Measurements from ENCODE around the gene MIDN. TPM values are rescaled to one million over a fixed set of nuclear protein-coding genes. Genes with fewer than 3 reads are reported as not detected.

The MIDN gene
- total RNA-seq, 1 experiment from 2014 or later: 118 TPM

- Histone ChIP-seq H3K9me3 (ENCODE audit: control insufficient read depth, insufficient read depth, low read depth, low read length) (no peaks in the 10 kb centered on the region), H3K36me3 (ENCODE audit: control insufficient read depth, insufficient read depth, low read length) (no peaks in the 10 kb centered on the region), H3K27me3 (ENCODE audit: control insufficient read depth, insufficient read depth, low read length) (no peaks in the 10 kb centered on the region), H3K4me1 (ENCODE audit: control insufficient read depth, insufficient read depth, low read length) (no peaks in the 10 kb centered on the region), H3K4me3 (ENCODE audit: low read depth in 2 of 2, low read length in 2 of 2) (no peak overlapping the region), H3K27ac (ENCODE audit: low read length) (no peak overlapping the region)
- no peak for ATAC-seq
- TF ChIP-seq CTCF (IDR thresholded peaks at IDR 0.05) (no peak), TCF7L2 (IDR thresholded peaks at IDR 0.05; ENCODE audit: low read depth, low read length) (no peak), REST (IDR thresholded peaks at IDR 0.05; ENCODE audit: insufficient read depth in 1 of 2, low read depth in 2 of 2, low read length in 1 of 2) (no peak), POLR2AphosphoS5 (IDR thresholded peaks at IDR 0.05; ENCODE audit: low read depth, low read length) (no peak), SIN3A (IDR thresholded peaks at IDR 0.05; ENCODE audit: borderline replicate concordance, insufficient read depth, low read depth, low read length) (no peak)
- no peak for DNase-seq (ENCODE audit: low read depth, low spot score)
- POLR2A ChIA-PET: no interaction called here
- in situ Hi-C loops (cut with HindIII; ENCODE audit: low pct_unique_long_range_greater_than_20kb, low sequenced_read_pairs) (no loop called here), intact Hi-C loops (cut with micrococcal nuclease; ENCODE audit: unreplicated experiment) (no loop called here)
- no TSS peak for BruUV-seq (replicated peaks)
- CTCF ChIA-PET: no interaction called here
Observed at GRCh38 chr19:1299801-1300200, 51.4 kb downstream of the MIDN start.

- Histone ChIP-seq H3K9me3 (ENCODE audit: control insufficient read depth, insufficient read depth, low read depth, low read length) (no peaks in the 10 kb centered on the region), H3K36me3 (ENCODE audit: control insufficient read depth, insufficient read depth, low read length) (no peaks in the 10 kb centered on the region), H3K27ac (ENCODE audit: low read length) (no peak overlapping the region), H3K4me3 (ENCODE audit: low read depth in 2 of 2, low read length in 2 of 2) (no peak overlapping the region), H3K27me3 (ENCODE audit: control insufficient read depth, insufficient read depth, low read length) (no peaks in the 10 kb centered on the region), H3K4me1 (ENCODE audit: control insufficient read depth, insufficient read depth, low read length) (no peaks in the 10 kb centered on the region)
- intact Hi-C loops (cut with micrococcal nuclease; ENCODE audit: unreplicated experiment): no loop called here
- CTCF ChIA-PET: no interaction called here
- in situ Hi-C loops (cut with HindIII; ENCODE audit: low pct_unique_long_range_greater_than_20kb, low sequenced_read_pairs): no loop called here
- TF ChIP-seq REST (IDR thresholded peaks at IDR 0.05; ENCODE audit: insufficient read depth in 1 of 2, low read depth in 2 of 2, low read length in 1 of 2) (no peak), TCF7L2 (IDR thresholded peaks at IDR 0.05; ENCODE audit: low read depth, low read length) (no peak), CTCF (IDR thresholded peaks at IDR 0.05) (no peak), POLR2AphosphoS5 (IDR thresholded peaks at IDR 0.05; ENCODE audit: low read depth, low read length) (no peak), SIN3A (IDR thresholded peaks at IDR 0.05; ENCODE audit: borderline replicate concordance, insufficient read depth, low read depth, low read length) (no peak)
- DNase-seq (ENCODE audit: low read depth, low spot score) (no peak), ATAC-seq (no peak)
- POLR2A ChIA-PET: no interaction called here
- no TSS peak for BruUV-seq (replicated peaks)
Observed at GRCh38 chr19:1300744-1301490, 52.5 kb downstream of the MIDN start.

Measured in Panc1 (cell line).